Measurements from ENCODE around the gene SEMA3B.

SEMA3B gene

DNA sequence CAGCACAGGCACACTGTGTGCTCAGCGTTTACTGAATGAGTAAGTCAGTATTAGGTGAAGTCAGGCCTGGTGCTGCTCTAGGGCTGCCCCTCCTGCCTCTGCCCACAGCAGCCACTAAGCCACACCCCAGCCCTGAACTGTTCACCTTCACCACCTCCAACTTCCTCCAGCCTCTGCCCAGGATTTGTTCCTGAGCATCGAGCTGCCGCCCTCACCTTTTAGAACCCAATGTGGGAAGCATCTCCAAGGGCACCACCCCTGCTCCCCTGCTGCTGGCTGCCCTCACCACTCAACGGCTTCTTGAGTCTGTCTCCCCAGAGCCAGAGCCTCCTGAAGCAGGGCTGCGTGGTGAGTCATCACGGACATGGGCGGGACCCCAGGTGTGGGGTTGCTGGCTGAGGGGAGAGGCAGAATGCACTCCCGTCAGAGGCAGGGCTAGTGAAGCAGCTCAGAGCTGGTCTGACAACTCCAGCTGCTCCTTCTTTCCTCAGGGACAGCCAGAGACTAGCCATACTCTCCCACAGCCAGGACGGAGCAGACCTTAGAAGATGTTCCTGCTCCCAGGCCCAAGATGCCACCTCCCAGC, 47.8 kb downstream of the SEMA3B start (continued):
- TF ChIP-seq, protein P1, sequence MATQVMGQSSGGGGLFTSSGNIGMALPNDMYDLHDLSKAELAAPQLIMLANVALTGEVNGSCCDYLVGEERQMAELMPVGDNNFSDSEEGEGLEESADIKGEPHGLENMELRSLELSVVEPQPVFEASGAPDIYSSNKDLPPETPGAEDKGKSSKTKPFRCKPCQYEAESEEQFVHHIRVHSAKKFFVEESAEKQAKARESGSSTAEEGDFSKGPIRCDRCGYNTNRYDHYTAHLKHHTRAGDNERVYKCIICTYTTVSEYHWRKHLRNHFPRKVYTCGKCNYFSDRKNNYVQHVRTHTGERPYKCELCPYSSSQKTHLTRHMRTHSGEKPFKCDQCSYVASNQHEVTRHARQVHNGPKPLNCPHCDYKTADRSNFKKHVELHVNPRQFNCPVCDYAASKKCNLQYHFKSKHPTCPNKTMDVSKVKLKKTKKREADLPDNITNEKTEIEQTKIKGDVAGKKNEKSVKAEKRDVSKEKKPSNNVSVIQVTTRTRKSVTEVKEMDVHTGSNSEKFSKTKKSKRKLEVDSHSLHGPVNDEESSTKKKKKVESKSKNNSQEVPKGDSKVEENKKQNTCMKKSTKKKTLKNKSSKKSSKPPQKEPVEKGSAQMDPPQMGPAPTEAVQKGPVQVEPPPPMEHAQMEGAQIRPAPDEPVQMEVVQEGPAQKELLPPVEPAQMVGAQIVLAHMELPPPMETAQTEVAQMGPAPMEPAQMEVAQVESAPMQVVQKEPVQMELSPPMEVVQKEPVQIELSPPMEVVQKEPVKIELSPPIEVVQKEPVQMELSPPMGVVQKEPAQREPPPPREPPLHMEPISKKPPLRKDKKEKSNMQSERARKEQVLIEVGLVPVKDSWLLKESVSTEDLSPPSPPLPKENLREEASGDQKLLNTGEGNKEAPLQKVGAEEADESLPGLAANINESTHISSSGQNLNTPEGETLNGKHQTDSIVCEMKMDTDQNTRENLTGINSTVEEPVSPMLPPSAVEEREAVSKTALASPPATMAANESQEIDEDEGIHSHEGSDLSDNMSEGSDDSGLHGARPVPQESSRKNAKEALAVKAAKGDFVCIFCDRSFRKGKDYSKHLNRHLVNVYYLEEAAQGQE (tag by site-specific recombination; IDR thresholded peaks at IDR 0.05): no peak
- TF ChIP-seq HOXD13 (CRISPR knock-in tag; IDR thresholded peaks at IDR 0.05; ENCODE audit: borderline replicate concordance) (no peak), ZNF140 (tag by site-specific recombination; IDR thresholded peaks at IDR 0.05) (no peak), ZNF335 (tag by site-specific recombination; conservative IDR thresholded peaks at IDR 0.05) (peak; percentile 56; the same call in 1 of the 2 replicates), FEZF1 (tag by site-specific recombination; IDR thresholded peaks at IDR 0.05) (no peak), SP2 (tag by site-specific recombination; IDR thresholded peaks at IDR 0.05) (peak; percentile 55), ZNF114 (tag by site-specific recombination; IDR thresholded peaks at IDR 0.05) (no peak), ZSCAN16 (tag by site-specific recombination; IDR thresholded peaks at IDR 0.05) (no peak), SP7 (tag by site-specific recombination; IDR thresholded peaks at IDR 0.05) (peak; percentile 75), ZNF558 (tag by site-specific recombination; IDR thresholded peaks at IDR 0.05) (no peak), ZNF19 (tag by site-specific recombination; IDR thresholded peaks at IDR 0.05; ENCODE audit: low read depth) (no peak), ZNF501 (tag by site-specific recombination; IDR thresholded peaks at IDR 0.05) (no peak), ZFP41 (tag by site-specific recombination; IDR thresholded peaks at IDR 0.05; ENCODE audit: borderline replicate concordance) (no peak), ZNF521 (tag by site-specific recombination; IDR thresholded peaks at IDR 0.05) (no peak), ZNF112 (tag by site-specific recombination; IDR thresholded peaks at IDR 0.05) (no peak), ZNF138 (tag by site-specific recombination; IDR thresholded peaks at IDR 0.05; ENCODE audit: borderline replicate concordance) (no peak), ZNF239 (tag by site-specific recombination; IDR thresholded peaks at IDR 0.05) (no peak), KLF1 (tag by site-specific recombination; IDR thresholded peaks at IDR 0.05) (peak; percentile 93), ZNF785 (tag by site-specific recombination; IDR thresholded peaks at IDR 0.05) (no peak), ZNF211 (tag by site-specific recombination; IDR thresholded peaks at IDR 0.05; ENCODE audit: low read depth) (no peak), GFI1B (tag by site-specific recombination; IDR thresholded peaks at IDR 0.05) (no peak), ZNF510 (tag by site-specific recombination; IDR thresholded peaks at IDR 0.05; ENCODE audit: insufficient replicate concordance) (no peak)
- TF ChIP-seq, protein P2, sequence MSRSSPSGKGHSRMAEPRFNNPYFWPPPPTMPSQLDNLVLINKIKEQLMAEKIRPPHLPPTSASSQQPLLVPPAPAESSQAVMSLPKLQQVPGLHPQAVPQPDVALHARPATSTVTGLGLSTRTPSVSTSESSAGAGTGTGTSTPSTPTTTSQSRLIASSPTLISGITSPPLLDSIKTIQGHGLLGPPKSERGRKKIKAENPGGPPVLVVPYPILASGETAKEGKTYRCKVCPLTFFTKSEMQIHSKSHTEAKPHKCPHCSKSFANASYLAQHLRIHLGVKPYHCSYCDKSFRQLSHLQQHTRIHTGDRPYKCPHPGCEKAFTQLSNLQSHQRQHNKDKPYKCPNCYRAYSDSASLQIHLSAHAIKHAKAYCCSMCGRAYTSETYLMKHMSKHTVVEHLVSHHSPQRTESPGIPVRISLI (tag by site-specific recombination; IDR thresholded peaks at IDR 0.05): no peak
- TF ChIP-seq, protein P3, sequence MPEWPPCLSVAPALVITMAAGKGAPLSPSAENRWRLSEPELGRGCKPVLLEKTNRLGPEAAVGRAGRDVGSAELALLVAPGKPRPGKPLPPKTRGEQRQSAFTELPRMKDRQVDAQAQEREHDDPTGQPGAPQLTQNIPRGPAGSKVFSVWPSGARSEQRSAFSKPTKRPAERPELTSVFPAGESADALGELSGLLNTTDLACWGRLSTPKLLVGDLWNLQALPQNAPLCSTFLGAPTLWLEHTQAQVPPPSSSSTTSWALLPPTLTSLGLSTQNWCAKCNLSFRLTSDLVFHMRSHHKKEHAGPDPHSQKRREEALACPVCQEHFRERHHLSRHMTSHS (tag by site-specific recombination; IDR thresholded peaks at IDR 0.05): no peak
- TF ChIP-seq, protein P4, sequence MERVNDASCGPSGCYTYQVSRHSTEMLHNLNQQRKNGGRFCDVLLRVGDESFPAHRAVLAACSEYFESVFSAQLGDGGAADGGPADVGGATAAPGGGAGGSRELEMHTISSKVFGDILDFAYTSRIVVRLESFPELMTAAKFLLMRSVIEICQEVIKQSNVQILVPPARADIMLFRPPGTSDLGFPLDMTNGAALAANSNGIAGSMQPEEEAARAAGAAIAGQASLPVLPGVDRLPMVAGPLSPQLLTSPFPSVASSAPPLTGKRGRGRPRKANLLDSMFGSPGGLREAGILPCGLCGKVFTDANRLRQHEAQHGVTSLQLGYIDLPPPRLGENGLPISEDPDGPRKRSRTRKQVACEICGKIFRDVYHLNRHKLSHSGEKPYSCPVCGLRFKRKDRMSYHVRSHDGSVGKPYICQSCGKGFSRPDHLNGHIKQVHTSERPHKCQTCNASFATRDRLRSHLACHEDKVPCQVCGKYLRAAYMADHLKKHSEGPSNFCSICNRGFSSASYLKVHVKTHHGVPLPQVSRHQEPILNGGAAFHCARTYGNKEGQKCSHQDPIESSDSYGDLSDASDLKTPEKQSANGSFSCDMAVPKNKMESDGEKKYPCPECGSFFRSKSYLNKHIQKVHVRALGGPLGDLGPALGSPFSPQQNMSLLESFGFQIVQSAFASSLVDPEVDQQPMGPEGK (tag by site-specific recombination; IDR thresholded peaks at IDR 0.05): peak; percentile 85
- TF ChIP-seq, protein P5, sequence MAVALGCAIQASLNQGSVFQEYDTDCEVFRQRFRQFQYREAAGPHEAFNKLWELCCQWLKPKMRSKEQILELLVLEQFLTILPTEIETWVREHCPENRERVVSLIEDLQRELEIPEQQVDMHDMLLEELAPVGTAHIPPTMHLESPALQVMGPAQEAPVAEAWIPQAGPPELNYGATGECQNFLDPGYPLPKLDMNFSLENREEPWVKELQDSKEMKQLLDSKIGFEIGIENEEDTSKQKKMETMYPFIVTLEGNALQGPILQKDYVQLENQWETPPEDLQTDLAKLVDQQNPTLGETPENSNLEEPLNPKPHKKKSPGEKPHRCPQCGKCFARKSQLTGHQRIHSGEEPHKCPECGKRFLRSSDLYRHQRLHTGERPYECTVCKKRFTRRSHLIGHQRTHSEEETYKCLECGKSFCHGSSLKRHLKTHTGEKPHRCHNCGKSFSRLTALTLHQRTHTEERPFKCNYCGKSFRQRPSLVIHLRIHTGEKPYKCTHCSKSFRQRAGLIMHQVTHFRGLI (tag by site-specific recombination; IDR thresholded peaks at IDR 0.05): no peak
- TF ChIP-seq, protein P6, sequence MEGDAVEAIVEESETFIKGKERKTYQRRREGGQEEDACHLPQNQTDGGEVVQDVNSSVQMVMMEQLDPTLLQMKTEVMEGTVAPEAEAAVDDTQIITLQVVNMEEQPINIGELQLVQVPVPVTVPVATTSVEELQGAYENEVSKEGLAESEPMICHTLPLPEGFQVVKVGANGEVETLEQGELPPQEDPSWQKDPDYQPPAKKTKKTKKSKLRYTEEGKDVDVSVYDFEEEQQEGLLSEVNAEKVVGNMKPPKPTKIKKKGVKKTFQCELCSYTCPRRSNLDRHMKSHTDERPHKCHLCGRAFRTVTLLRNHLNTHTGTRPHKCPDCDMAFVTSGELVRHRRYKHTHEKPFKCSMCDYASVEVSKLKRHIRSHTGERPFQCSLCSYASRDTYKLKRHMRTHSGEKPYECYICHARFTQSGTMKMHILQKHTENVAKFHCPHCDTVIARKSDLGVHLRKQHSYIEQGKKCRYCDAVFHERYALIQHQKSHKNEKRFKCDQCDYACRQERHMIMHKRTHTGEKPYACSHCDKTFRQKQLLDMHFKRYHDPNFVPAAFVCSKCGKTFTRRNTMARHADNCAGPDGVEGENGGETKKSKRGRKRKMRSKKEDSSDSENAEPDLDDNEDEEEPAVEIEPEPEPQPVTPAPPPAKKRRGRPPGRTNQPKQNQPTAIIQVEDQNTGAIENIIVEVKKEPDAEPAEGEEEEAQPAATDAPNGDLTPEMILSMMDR (tag by site-specific recombination; IDR thresholded peaks at IDR 0.05): no peak
- TF ChIP-seq, protein P7, sequence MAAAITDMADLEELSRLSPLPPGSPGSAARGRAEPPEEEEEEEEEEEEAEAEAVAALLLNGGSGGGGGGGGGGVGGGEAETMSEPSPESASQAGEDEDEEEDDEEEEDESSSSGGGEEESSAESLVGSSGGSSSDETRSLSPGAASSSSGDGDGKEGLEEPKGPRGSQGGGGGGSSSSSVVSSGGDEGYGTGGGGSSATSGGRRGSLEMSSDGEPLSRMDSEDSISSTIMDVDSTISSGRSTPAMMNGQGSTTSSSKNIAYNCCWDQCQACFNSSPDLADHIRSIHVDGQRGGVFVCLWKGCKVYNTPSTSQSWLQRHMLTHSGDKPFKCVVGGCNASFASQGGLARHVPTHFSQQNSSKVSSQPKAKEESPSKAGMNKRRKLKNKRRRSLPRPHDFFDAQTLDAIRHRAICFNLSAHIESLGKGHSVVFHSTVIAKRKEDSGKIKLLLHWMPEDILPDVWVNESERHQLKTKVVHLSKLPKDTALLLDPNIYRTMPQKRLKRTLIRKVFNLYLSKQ (tag by site-specific recombination; IDR thresholded peaks at IDR 0.05; ENCODE audit: borderline replicate concordance): no peak
